Karpas-422 (cell line): ENCODE measurements around the gene SLC30A2. TPM values are rescaled to one million over a fixed set of nuclear protein-coding genes. Genes with fewer than 3 reads are reported as not detected.

Experiments used
- DNase-seq: peaks from one replicate; pipeline ENCODE4 v3.0.0-alpha.2; 2015
- H2AFZ ChIP-seq: fragments of 200-600 bp; sonication (generic); 2 replicates; pipeline ENCODE4 v1.6.1; 2014; ENCODE audit warnings: antibody characterized with exemption, low read length, mixed read lengths
- H3K27ac ChIP-seq: fragments of 200-600 bp; sonication (generic); 2 replicates; pipeline ENCODE4 v1.5.1; 2014; ENCODE audit warnings: mild to moderate bottlenecking, low read length, moderate library complexity
- H3K27me3 ChIP-seq: fragments of 200-600 bp; sonication (generic); 2 replicates; pipeline ENCODE4 v1.6.1; 2014; ENCODE audit warnings: low read length, mixed read lengths
- H3K36me3 ChIP-seq: fragments of 200-600 bp; sonication (generic); 2 replicates; pipeline ENCODE4 v1.6.1; 2014; ENCODE audit warnings: low read length, mixed read lengths; ENCODE audit not compliant: insufficient read depth
- H3K4me1 ChIP-seq: fragments of 200-600 bp; sonication (generic); 2 replicates; pipeline ENCODE4 v1.6.1; 2014; ENCODE audit warnings: mild to moderate bottlenecking, low read length, mixed read lengths
- H3K4me2 ChIP-seq: fragments of 200-600 bp; sonication (generic); 2 replicates; pipeline ENCODE4 v1.6.1; 2014; ENCODE audit warnings: low read length, low read depth, mild to moderate bottlenecking; ENCODE audit not compliant: poor library complexity, severe bottlenecking
- H3K4me3 ChIP-seq: fragments of 200-600 bp; sonication (generic); 2 replicates; pipeline ENCODE4 v1.5.1; 2014; ENCODE audit warnings: mild to moderate bottlenecking, antibody characterized with exemption, low read length, mixed read lengths
- H3K79me2 ChIP-seq: fragments of 200-600 bp; sonication (generic); 2 replicates; pipeline ENCODE4 v1.6.1; 2014; ENCODE audit warnings: mild to moderate bottlenecking, low read length, mixed read lengths
- H3K9ac ChIP-seq: fragments of 200-600 bp; sonication (generic); 2 replicates; pipeline ENCODE4 v1.6.0; 2014; ENCODE audit warnings: low read length
- H3K9me2 ChIP-seq: fragments of 200-600 bp; sonication (generic), shearing (Covaris generic); replicated peaks from 2 replicates; pipeline ENCODE4 v1.6.0; 2014; ENCODE audit warnings: mild to moderate bottlenecking, low read length, moderate library complexity; ENCODE audit not compliant: insufficient read depth
- H3K9me3 ChIP-seq: fragments of 300-700, 200-600 bp; sonication (generic); 2 replicates; pipeline ENCODE4 v1.6.1; 2014; ENCODE audit warnings: low read length, mixed read lengths
- H4K20me1 ChIP-seq: fragments of 200-600 bp; sonication (generic); 2 replicates; pipeline ENCODE4 v1.6.1; 2014; ENCODE audit warnings: mild to moderate bottlenecking, antibody characterized with exemption, low read length, low read depth; ENCODE audit not compliant: insufficient read depth
- total RNA-seq: library from RNA; depleted of rRNA; stranded (reverse); fragments of >200 nt; shearing (Covaris generic); gene quantifications from 2 replicates; pipeline ENCODE4 v1.2.3, GENCODE V29; 2014; ENCODE audit warnings: low replicate concordance

The SLC30A2 gene
- total RNA-seq, 1 experiment from 2014 or later = not detected

- Histone ChIP-seq H3K4me2 (no peak overlapping the region), H3K9me2 (no peaks in the 10 kb centered on the region), H3K36me3 (no peaks in the 10 kb centered on the region), H4K20me1 (no peaks in the 10 kb centered on the region), H3K27ac (no peak overlapping the region), H3K79me2 (no peaks in the 10 kb centered on the region), H3K4me3 (no peak overlapping the region), H3K9me3 (no peaks in the 10 kb centered on the region), H3K4me1 (no peaks in the 10 kb centered on the region), H2AFZ (no peak overlapping the region), H3K9ac (no peak overlapping the region), H3K27me3 (no peaks in the 10 kb centered on the region)
- DNase-seq = no peak
These were observed 20.2 kb upstream of the SLC30A2 start for GRCh38 chr1:26066160-26066559.

GRCh38 chr1:26064553-26064952 lies 18.6 kb upstream of the SLC30A2 start:
- H3K79me2 ChIP-seq = no peaks in the 10 kb centered on the region
- no peak overlapping the region for H3K4me3 ChIP-seq
- H3K36me3 ChIP-seq = no peaks in the 10 kb centered on the region
- no peaks in the 10 kb centered on the region for H3K4me1 ChIP-seq
- no peak overlapping the region for H3K9ac ChIP-seq
- DNase-seq = no peak
- no peaks in the 10 kb centered on the region for H3K9me3 ChIP-seq
- no peaks in the 10 kb centered on the region for H3K9me2 ChIP-seq
- H4K20me1 ChIP-seq = no peaks in the 10 kb centered on the region
- no peak overlapping the region for H3K27ac ChIP-seq
- no peak overlapping the region for H2AFZ ChIP-seq
- no peaks in the 10 kb centered on the region for H3K27me3 ChIP-seq
- H3K4me2 ChIP-seq = no peak overlapping the region

GRCh38 chr1:26060832-26061574 lies 15.1 kb upstream of the SLC30A2 start:
- no peak overlapping the region for H3K9ac ChIP-seq
- H3K4me2 ChIP-seq = no peak overlapping the region
- no peak overlapping the region for H3K4me3 ChIP-seq
- H2AFZ ChIP-seq = no peak overlapping the region
- H3K9me2 ChIP-seq = no peaks in the 10 kb centered on the region
- no peaks in the 10 kb centered on the region for H3K9me3 ChIP-seq
- H3K4me1 ChIP-seq = no peaks in the 10 kb centered on the region
- H3K36me3 ChIP-seq = no peaks in the 10 kb centered on the region
- no peak overlapping the region for H3K27ac ChIP-seq
- H3K79me2 ChIP-seq = no peaks in the 10 kb centered on the region
- H4K20me1 ChIP-seq = no peaks in the 10 kb centered on the region
- no peak for DNase-seq
- no peaks in the 10 kb centered on the region for H3K27me3 ChIP-seq

- Histone ChIP-seq H3K4me1 (no peaks in the 10 kb centered on the region), H4K20me1 (no peaks in the 10 kb centered on the region), H3K9me3 (no peaks in the 10 kb centered on the region), H3K4me2 (no peak overlapping the region), H3K4me3 (no peak overlapping the region), H3K9me2 (no peaks in the 10 kb centered on the region), H3K27ac (no peak overlapping the region), H3K36me3 (no peaks in the 10 kb centered on the region), H2AFZ (no peak overlapping the region), H3K79me2 (no peaks in the 10 kb centered on the region), H3K27me3 (no peaks in the 10 kb centered on the region), H3K9ac (no peak overlapping the region)
- no peak for DNase-seq
These were observed 14.0 kb upstream of the SLC30A2 start for GRCh38 chr1:26059906-26060305.

GRCh38 chr1:26058052-26058595 lies 12.2 kb upstream of the SLC30A2 start:
- H3K27me3 ChIP-seq = no peaks in the 10 kb centered on the region
- no peak overlapping the region for H2AFZ ChIP-seq
- no peak for DNase-seq
- no peaks in the 10 kb centered on the region for H3K4me1 ChIP-seq
- no peak overlapping the region for H3K9ac ChIP-seq
- H3K36me3 ChIP-seq = no peaks in the 10 kb centered on the region
- H4K20me1 ChIP-seq = no peaks in the 10 kb centered on the region
- no peak overlapping the region for H3K27ac ChIP-seq
- no peak overlapping the region for H3K4me2 ChIP-seq
- H3K9me3 ChIP-seq = no peaks in the 10 kb centered on the region
- no peaks in the 10 kb centered on the region for H3K79me2 ChIP-seq
- no peaks in the 10 kb centered on the region for H3K9me2 ChIP-seq
- H3K4me3 ChIP-seq = no peak overlapping the region

- Histone ChIP-seq H2AFZ (no peak overlapping the region), H3K36me3 (no peaks in the 10 kb centered on the region), H3K4me3 (no peak overlapping the region), H3K4me2 (no peak overlapping the region), H3K9ac (no peak overlapping the region), H3K27me3 (no peaks in the 10 kb centered on the region), H3K9me3 (no peaks in the 10 kb centered on the region), H3K79me2 (no peaks in the 10 kb centered on the region), H3K27ac (no peak overlapping the region), H3K4me1 (no peaks in the 10 kb centered on the region), H4K20me1 (no peaks in the 10 kb centered on the region), H3K9me2 (no peaks in the 10 kb centered on the region)
- DNase-seq = no peak
These were observed 11.3 kb upstream of the SLC30A2 start for GRCh38 chr1:26057189-26057588.

- Histone ChIP-seq H3K36me3 (no peaks in the 10 kb centered on the region), H3K27me3 (no peaks in the 10 kb centered on the region), H3K27ac (no peak overlapping the region), H3K4me3 (no peak overlapping the region), H3K9me3 (no peaks in the 10 kb centered on the region), H3K4me2 (no peak overlapping the region), H3K4me1 (no peaks in the 10 kb centered on the region), H3K79me2 (no peaks in the 10 kb centered on the region), H3K9ac (no peak overlapping the region), H4K20me1 (no peaks in the 10 kb centered on the region), H3K9me2 (no peaks in the 10 kb centered on the region), H2AFZ (no peak overlapping the region)
- no peak for DNase-seq
These were observed 9.1 kb upstream of the SLC30A2 start for GRCh38 chr1:26055041-26055440.

GRCh38 chr1:26053718-26054560 lies 8.0 kb upstream of the SLC30A2 start:
- H3K9me2 ChIP-seq = no peaks in the 10 kb centered on the region
- H4K20me1 ChIP-seq = no peaks in the 10 kb centered on the region
- no peaks in the 10 kb centered on the region for H3K79me2 ChIP-seq
- H3K27me3 ChIP-seq = no peaks in the 10 kb centered on the region
- DNase-seq = no peak
- H3K9ac ChIP-seq = no peak overlapping the region
- H3K27ac ChIP-seq = no peak overlapping the region
- H2AFZ ChIP-seq = no peak overlapping the region
- no peak overlapping the region for H3K4me3 ChIP-seq
- no peak overlapping the region for H3K4me2 ChIP-seq
- no peaks in the 10 kb centered on the region for H3K4me1 ChIP-seq
- no peaks in the 10 kb centered on the region for H3K9me3 ChIP-seq
- H3K36me3 ChIP-seq = no peaks in the 10 kb centered on the region
